Measurements from ENCODE around the gene PRMT2. TPM values are rescaled to one million over a fixed set of nuclear protein-coding genes. Genes with fewer than 3 reads are reported as not detected.
"Not testable (repeated sequence)": the region's sequence is repeated elsewhere in the genome, so short reads cannot be mapped to it uniquely, and the experiment has no call there.

PRMT2 gene
- total RNA-seq, 4 donors from 2014 or later: 136 to 161 (median 142) TPM

- Histone ChIP-seq H3K9me3 (no peaks in the 10 kb centered on the region), H3K36me3 (peaks cover 0 to 29% (median 18%) of the 10 kb centered on the region in 4 donors), H3K4me1 (peaks cover 11 to 19% (median 15%) of the 10 kb centered on the region in 4 donors), H3K27ac (replicated peaks in 1 of 4) (no peak overlapping the region), H3K4me3 (peak overlapping the region in 3 of 4 donors; percentile 42 to 55 (median 47)), H3K27me3 (peaks cover 0 to 36% (median 6%) of the 10 kb centered on the region in 4 donors)
- WGBS: 64% methylated on average over 2 of the region's 2 CpGs
- TF ChIP-seq CTCF (IDR thresholded peaks at IDR 0.05): no peak
- no peak for TF ChIP-seq EP300 (IDR thresholded peaks at IDR 0.05)
- no peak for TF ChIP-seq POLR2AphosphoS5 (IDR thresholded peaks at IDR 0.05)
- no peak for TF ChIP-seq POLR2A (IDR thresholded peaks at IDR 0.05; ENCODE audit: low read depth)
- no peak for DNase-seq (ENCODE audit: extremely low spot score)
- intact Hi-C loops (cut with DNase I): no loop called here
Observed at GRCh38 chr21:46668381-46668780, 32.9 kb downstream of the PRMT2 start.

GRCh38 chr21:46668904-46669303, 33.4 kb downstream of the PRMT2 start:
- H3K9me3 ChIP-seq; DNase-seq (ENCODE audit: extremely low spot score); intact Hi-C loops (cut with DNase I); H3K27ac ChIP-seq (replicated peaks in 1 of 4); H3K4me3 ChIP-seq: not testable (repeated sequence)
- H3K36me3 ChIP-seq: peaks cover 0 to 23% (median 13%) of the 10 kb centered on the region in 4 donors
- H3K27me3 ChIP-seq: peaks cover 0 to 36% (median 6%) of the 10 kb centered on the region in 4 donors
- 97% methylated on average over 3 of the region's 5 CpGs for WGBS
- peaks cover 11 to 19% (median 15%) of the 10 kb centered on the region in 4 donors for H3K4me1 ChIP-seq

- Histone ChIP-seq H3K36me3 (no peaks in the 10 kb centered on the region), H3K27me3 (peaks cover 0 to 16% (median 2%) of the 10 kb centered on the region in 4 donors), H3K27ac (replicated peaks in 1 of 4) (no peak overlapping the region), H3K4me1 (no peaks in the 10 kb centered on the region), H3K4me3 (no peak overlapping the region), H3K9me3 (no peaks in the 10 kb centered on the region)
- intact Hi-C loops (cut with DNase I): no loop called here
- DNase-seq (ENCODE audit: extremely low spot score): no peak
- TF ChIP-seq EP300 (IDR thresholded peaks at IDR 0.05) (no peak), POLR2AphosphoS5 (IDR thresholded peaks at IDR 0.05) (no peak), POLR2A (IDR thresholded peaks at IDR 0.05; ENCODE audit: low read depth) (no peak), CTCF (IDR thresholded peaks at IDR 0.05) (no peak)
- WGBS: 88% methylated on average over 9 of the region's 9 CpGs
Observed at GRCh38 chr21:46674430-46675007, 39.0 kb downstream of the PRMT2 start.

- no peaks in the 10 kb centered on the region for H3K4me1 ChIP-seq
- 50% methylated on average over 2 of the region's 2 CpGs for WGBS
- intact Hi-C loops (cut with DNase I): no loop called here
- no peaks in the 10 kb centered on the region for H3K36me3 ChIP-seq
- no peak overlapping the region for H3K27ac ChIP-seq (replicated peaks in 1 of 4)
- no peaks in the 10 kb centered on the region for H3K9me3 ChIP-seq
- peaks cover 0 to 10% (median 2%) of the 10 kb centered on the region in 4 donors for H3K27me3 ChIP-seq
- no peak overlapping the region for H3K4me3 ChIP-seq
- no peak for DNase-seq (ENCODE audit: extremely low spot score)
- TF ChIP-seq CTCF (IDR thresholded peaks at IDR 0.05) (no peak), EP300 (IDR thresholded peaks at IDR 0.05) (no peak), POLR2A (IDR thresholded peaks at IDR 0.05; ENCODE audit: low read depth) (no peak)
Observed at GRCh38 chr21:46675595-46676280, 40.3 kb downstream of the PRMT2 start.

- H3K4me1 ChIP-seq; H3K27me3 ChIP-seq; DNase-seq (ENCODE audit: extremely low spot score); H3K36me3 ChIP-seq; intact Hi-C loops (cut with DNase I); H3K9me3 ChIP-seq; H3K4me3 ChIP-seq; H3K27ac ChIP-seq (replicated peaks in 1 of 4): not testable (repeated sequence)
- 94% methylated on average over 2 of the region's 2 CpGs for WGBS
Observed at GRCh38 chr21:46676542-46676941, 41.1 kb downstream of the PRMT2 start.

- H3K27me3 ChIP-seq; DNase-seq (ENCODE audit: extremely low spot score); H3K4me1 ChIP-seq; H3K36me3 ChIP-seq; H3K4me3 ChIP-seq; H3K9me3 ChIP-seq; intact Hi-C loops (cut with DNase I); H3K27ac ChIP-seq (replicated peaks in 1 of 4): not testable (repeated sequence)
- 83% methylated on average over 5 of the region's 5 CpGs for WGBS
Observed at GRCh38 chr21:46681593-46681992, 46.1 kb downstream of the PRMT2 start.

- H3K4me3 ChIP-seq; H3K4me1 ChIP-seq; intact Hi-C loops (cut with DNase I); H3K36me3 ChIP-seq; H3K9me3 ChIP-seq; H3K27me3 ChIP-seq; DNase-seq (ENCODE audit: extremely low spot score); H3K27ac ChIP-seq (replicated peaks in 1 of 4): not testable (repeated sequence)
- WGBS: no CpG with 5 or more reads among the region's 81 CpGs
Observed at GRCh38 chr21:46698652-46699051, 63.2 kb downstream of the PRMT2 start.

GRCh38 chr21:46699104-46699503, 63.6 kb downstream of the PRMT2 start:
- H3K4me3 ChIP-seq; intact Hi-C loops (cut with DNase I); H3K9me3 ChIP-seq; H3K36me3 ChIP-seq; H3K27me3 ChIP-seq; H3K27ac ChIP-seq (replicated peaks in 1 of 4); H3K4me1 ChIP-seq; DNase-seq (ENCODE audit: extremely low spot score): not testable (repeated sequence)
- WGBS: 88% methylated on average over 17 of the region's 69 CpGs
